Body of pancreas (tissue), 4 donors: ENCODE measurements around the gene TMPO.

Source experiments
- CTCF ChIP-seq, 7 experiments: fragments of 450-650 bp in 4 of 7; fragments of 200-600 bp in 3 of 7; sonication (generic) in 3 of 7; IDR thresholded peaks; one replicate each; pipeline ENCODE4 v1.5.1; 2016 to 2019; ENCODE audit warnings: antibody characterized with exemption in 7 of 7
- POLR2A ChIP-seq, 3 donors: fragments of 450-650 bp; IDR thresholded peaks; one replicate each; pipeline ENCODE4 v1.6.1; 2016; ENCODE audit warnings: antibody characterized with exemption in 3 of 3, mild to moderate bottlenecking in 2 of 3

- TF ChIP-seq CTCF (IDR thresholded peaks at IDR 0.05): no peak
- TF ChIP-seq POLR2A (IDR thresholded peaks at IDR 0.05): no peak
Measured at GRCh38 chr12:98579835-98580234, 64.4 kb downstream of the TMPO start.
